ENCODE measurements around the gene SLC25A22.

The SLC25A22 gene

DNA sequence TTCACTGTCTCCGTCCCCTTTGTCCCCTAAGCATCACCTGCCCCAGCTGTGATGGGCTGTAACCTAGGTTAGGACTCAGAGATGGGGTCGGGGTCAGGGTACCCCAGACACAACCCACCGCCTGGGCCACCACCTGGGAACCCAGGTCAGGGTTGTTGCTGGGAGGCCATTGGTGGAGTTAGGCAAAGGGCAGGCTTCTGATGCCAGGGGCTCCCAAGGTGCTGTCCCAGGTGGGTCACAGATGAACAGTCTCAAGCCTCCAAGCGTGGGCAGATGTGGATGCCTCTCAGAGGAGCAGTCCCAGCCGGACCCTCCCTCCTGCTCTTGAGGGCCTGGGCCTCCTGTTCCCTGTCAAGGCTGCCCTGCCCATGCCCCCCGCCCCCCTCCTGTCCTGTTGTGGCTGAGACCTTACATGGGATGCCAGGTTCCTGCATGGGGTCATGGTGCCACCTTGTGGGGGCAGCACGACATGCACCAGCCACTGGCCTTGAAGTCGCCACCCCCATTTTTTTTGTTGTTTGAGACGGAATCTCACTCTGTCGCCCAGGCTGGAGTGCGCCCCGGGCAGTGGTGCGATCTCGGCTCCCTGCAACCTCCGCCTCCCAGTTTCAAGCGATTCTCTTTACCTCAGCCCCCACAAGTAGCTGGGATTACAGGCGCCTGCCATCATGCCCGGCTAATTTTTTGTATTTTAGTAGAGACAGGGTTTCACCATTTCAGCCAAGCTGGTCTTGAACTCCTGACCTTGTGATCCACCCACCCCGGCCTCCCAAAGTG, 32.9 kb downstream of the SLC25A22 start:
- H3K9me3 ChIP-seq (ENCODE audit: control insufficient read depth in 5 of 5, low read length in 5 of 5) = no peaks in the 10 kb centered on the region
- peaks cover 0 to 73% (median 56%) of the 10 kb centered on the region in 5 donors for H3K36me3 ChIP-seq (ENCODE audit: control insufficient read depth in 5 of 5, insufficient read depth in 5 of 5, low read length in 5 of 5)
- no peaks in the 10 kb centered on the region for H3K27me3 ChIP-seq (ENCODE audit: control insufficient read depth in 5 of 5, insufficient read depth in 4 of 5, low read length in 5 of 5)
- H3K4me3 ChIP-seq (ENCODE audit: low read depth in 1 of 5, low read length in 5 of 5) = no peak overlapping the region
- H3K4me1 ChIP-seq (ENCODE audit: control insufficient read depth in 5 of 5, insufficient read depth in 5 of 5, low read length in 5 of 5) = peaks cover 0 to 30% (median 7%) of the 10 kb centered on the region in 5 donors
- H3K9ac ChIP-seq (ENCODE audit: low read length in 5 of 5) = no peak overlapping the region
- H3K27ac ChIP-seq (ENCODE audit: low read depth, low read length) = peak overlapping the region; percentile 60

DNA sequence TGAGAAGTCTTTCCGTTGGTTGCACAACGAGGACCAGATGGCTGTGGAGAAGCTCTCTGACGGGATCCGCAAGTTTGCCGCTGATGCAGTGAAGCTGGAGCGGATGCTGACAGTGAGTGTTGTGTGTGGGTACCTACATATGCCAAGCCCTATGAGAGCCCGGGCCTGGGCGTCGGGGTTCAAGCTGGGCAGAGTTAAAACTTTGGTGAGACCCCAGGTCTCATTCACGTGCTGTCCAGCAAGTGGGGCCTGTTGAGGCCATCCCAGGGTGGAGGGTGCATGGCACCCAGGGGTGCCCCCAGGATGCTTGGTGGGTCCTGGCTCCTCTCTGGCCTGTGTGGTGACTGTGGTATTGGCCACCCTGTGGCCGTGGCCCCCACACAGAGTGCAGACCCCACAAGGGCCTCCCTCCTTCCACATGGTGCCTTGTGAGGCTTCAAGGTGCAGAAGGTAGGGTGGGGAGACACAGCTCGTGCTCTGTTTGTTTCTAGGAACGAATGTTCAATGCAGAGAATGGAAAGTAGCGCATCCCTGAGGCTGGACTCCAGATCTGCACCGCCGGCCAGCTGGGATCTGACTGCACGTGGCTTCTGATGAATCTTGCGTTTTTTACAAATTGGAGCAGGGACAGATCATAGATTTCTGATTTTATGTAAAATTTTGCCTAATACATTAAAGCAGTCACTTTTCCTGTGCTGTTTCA, 33.6 kb downstream of the SLC25A22 start:
- Histone ChIP-seq H3K27ac (ENCODE audit: low read depth, low read length) (peak overlapping the region; percentile 60), H3K27me3 (ENCODE audit: control insufficient read depth in 5 of 5, insufficient read depth in 4 of 5, low read length in 5 of 5) (no peaks in the 10 kb centered on the region), H3K4me1 (ENCODE audit: control insufficient read depth in 5 of 5, insufficient read depth in 5 of 5, low read length in 5 of 5) (peaks cover 0 to 35% (median 7%) of the 10 kb centered on the region in 5 donors), H3K4me3 (ENCODE audit: low read depth in 1 of 5, low read length in 5 of 5) (no peak overlapping the region), H3K9ac (ENCODE audit: low read length in 5 of 5) (no peak overlapping the region), H3K36me3 (ENCODE audit: control insufficient read depth in 5 of 5, insufficient read depth in 5 of 5, low read length in 5 of 5) (peaks cover 0 to 75% (median 58%) of the 10 kb centered on the region in 5 donors), H3K9me3 (ENCODE audit: control insufficient read depth in 5 of 5, low read length in 5 of 5) (no peaks in the 10 kb centered on the region)

DNA sequence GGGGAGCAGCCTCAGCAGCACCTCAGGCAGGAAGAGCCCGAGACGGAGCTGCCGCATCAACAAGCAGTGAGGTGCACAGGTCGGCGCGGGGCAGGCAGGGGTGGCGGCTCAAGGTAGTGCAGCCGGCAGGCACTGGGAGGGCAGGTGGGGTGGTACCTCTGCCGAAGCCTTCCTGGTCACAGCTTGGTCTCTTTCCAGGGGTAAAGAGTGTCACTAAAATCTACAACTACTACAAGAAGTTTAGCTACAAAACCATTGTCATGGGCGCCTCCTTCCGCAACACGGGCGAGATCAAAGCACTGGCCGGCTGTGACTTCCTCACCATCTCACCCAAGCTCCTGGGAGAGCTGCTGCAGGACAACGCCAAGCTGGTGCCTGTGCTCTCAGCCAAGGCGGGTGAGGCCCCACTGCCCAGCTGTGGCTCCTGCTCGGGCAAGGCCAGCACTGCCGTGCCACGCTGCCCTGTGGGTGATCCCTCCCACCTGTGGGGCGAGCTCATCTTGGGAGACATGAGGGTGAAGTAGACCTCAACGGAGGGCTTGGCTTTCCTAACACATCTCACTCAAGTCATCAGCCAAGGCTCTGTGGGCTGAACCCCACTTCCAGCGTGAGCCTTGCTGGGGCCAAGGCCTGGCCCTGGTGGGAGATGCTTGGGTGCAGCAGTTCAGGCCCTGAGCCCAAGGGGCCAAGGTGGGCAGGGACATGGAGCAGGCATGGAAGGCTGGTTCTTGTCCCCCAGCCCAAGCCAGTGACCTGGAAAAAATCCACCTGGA, 34.3 kb downstream of the SLC25A22 start:
- Histone ChIP-seq H3K4me1 (ENCODE audit: control insufficient read depth in 5 of 5, insufficient read depth in 5 of 5, low read length in 5 of 5) (peaks cover 0 to 35% (median 7%) of the 10 kb centered on the region in 5 donors), H3K9ac (ENCODE audit: low read length in 5 of 5) (no peak overlapping the region), H3K36me3 (ENCODE audit: control insufficient read depth in 5 of 5, insufficient read depth in 5 of 5, low read length in 5 of 5) (peaks cover 0 to 83% (median 65%) of the 10 kb centered on the region in 5 donors), H3K4me3 (ENCODE audit: low read depth in 1 of 5, low read length in 5 of 5) (no peak overlapping the region), H3K9me3 (ENCODE audit: control insufficient read depth in 5 of 5, low read length in 5 of 5) (no peaks in the 10 kb centered on the region), H3K27ac (ENCODE audit: low read depth, low read length) (peak overlapping the region; percentile 60), H3K27me3 (ENCODE audit: control insufficient read depth in 5 of 5, insufficient read depth in 4 of 5, low read length in 5 of 5) (no peaks in the 10 kb centered on the region)

DNA sequence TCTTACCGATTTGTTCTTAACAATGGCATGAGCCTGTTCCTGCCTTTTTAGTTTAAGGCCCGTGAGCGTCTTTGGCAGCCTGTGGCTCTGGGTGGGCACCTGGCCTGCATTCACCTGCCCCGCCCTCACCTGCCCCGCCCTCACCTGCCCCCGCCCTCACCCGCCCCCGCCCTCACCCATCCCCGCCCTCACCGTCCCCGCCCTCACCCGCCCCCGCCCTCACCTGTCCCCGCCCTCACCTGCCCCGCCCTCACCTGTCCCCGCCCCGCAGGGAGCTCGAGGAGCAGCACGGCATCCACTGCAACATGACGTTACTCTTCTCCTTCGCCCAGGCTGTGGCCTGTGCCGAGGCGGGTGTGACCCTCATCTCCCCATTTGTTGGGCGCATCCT, 35.0 kb downstream of the SLC25A22 start:
- no peaks in the 10 kb centered on the region for H3K9me3 ChIP-seq (ENCODE audit: control insufficient read depth in 5 of 5, low read length in 5 of 5)
- peaks cover 0 to 35% (median 7%) of the 10 kb centered on the region in 5 donors for H3K4me1 ChIP-seq (ENCODE audit: control insufficient read depth in 5 of 5, insufficient read depth in 5 of 5, low read length in 5 of 5)
- H3K27ac ChIP-seq (ENCODE audit: low read depth, low read length) = peak overlapping the region; percentile 66
- no peak overlapping the region for H3K9ac ChIP-seq (ENCODE audit: low read length in 5 of 5)
- no peaks in the 10 kb centered on the region for H3K27me3 ChIP-seq (ENCODE audit: control insufficient read depth in 5 of 5, insufficient read depth in 4 of 5, low read length in 5 of 5)
- H3K36me3 ChIP-seq (ENCODE audit: control insufficient read depth in 5 of 5, insufficient read depth in 5 of 5, low read length in 5 of 5) = peaks cover 0 to 84% (median 65%) of the 10 kb centered on the region in 5 donors
- H3K4me3 ChIP-seq (ENCODE audit: low read depth in 1 of 5, low read length in 5 of 5) = no peak overlapping the region

DNA sequence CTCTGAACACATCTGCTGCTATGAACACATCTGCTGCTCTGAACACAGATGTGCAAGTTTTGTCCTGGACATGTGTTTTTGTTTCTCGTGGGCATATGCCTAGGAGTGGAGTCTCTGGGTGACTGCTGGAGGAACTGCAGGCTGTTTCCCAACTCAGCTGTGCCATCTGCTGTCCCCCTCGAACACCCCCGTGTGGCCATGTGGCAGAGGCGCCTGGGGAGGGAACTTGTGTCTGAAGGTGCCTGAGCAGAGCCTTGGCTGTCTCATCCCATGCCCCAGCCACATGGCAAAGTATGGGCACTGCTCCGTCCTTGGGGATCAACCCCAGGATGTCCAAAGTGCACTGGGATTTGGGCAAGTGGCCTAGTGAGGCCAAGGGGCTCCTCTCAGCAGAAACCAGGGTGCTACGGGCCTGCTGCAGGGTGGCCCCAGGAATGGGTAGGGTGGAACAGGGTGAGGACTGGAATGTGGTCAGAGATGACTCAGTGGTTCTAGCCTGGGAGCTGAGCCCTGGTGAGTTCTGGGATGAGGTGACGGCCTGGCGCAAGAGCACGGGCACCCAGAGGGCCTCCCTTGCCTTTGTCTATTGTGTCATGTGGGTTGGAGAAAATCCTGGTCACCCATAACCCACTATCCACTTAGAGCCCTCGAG, 35.5 kb downstream of the SLC25A22 start:
- peaks cover 0 to 86% (median 68%) of the 10 kb centered on the region in 5 donors for H3K36me3 ChIP-seq (ENCODE audit: control insufficient read depth in 5 of 5, insufficient read depth in 5 of 5, low read length in 5 of 5)
- peak overlapping the region in 1 of 5 donors; percentile 39 for H3K9ac ChIP-seq (ENCODE audit: low read length in 5 of 5)
- peak overlapping the region; percentile 66 for H3K27ac ChIP-seq (ENCODE audit: low read depth, low read length)
- H3K4me3 ChIP-seq (ENCODE audit: low read depth in 1 of 5, low read length in 5 of 5) = no peak overlapping the region
- no peaks in the 10 kb centered on the region for H3K9me3 ChIP-seq (ENCODE audit: control insufficient read depth in 5 of 5, low read length in 5 of 5)
- peaks cover 0 to 35% (median 7%) of the 10 kb centered on the region in 5 donors for H3K4me1 ChIP-seq (ENCODE audit: control insufficient read depth in 5 of 5, insufficient read depth in 5 of 5, low read length in 5 of 5)
- no peaks in the 10 kb centered on the region for H3K27me3 ChIP-seq (ENCODE audit: control insufficient read depth in 5 of 5, insufficient read depth in 4 of 5, low read length in 5 of 5)

DNA sequence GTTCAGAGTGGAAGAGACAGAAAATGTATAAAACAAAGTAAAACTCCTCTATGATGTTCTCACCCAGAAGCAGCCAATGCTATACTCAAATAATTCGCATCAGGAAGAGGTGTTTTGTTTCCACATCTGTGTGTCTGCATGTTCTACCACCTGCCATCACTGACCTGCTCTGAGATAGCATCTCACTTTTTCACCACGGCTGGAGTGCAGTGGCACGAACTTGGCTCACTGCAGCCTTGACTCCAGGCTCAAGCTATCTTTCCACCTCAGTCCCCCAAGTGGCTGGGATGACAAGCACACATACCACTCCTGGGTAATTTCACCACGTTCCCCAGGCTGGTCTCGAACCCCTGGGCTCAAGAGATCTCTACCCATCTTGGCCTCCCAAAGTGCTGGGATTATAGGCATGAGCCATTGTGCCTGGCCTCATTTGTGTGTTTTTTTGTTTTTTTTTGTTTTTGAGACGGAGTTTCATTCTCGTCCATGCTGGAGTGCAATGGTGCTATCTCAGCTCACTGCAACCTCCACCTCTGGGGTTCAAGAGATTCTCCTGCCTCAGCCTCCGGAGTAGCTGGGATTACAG, 36.5 kb downstream of the SLC25A22 start:
- Histone ChIP-seq H3K4me3 (ENCODE audit: low read depth in 1 of 5, low read length in 5 of 5) (no peak overlapping the region), H3K9ac (ENCODE audit: low read length in 5 of 5) (no peak overlapping the region), H3K9me3 (ENCODE audit: control insufficient read depth in 5 of 5, low read length in 5 of 5) (no peaks in the 10 kb centered on the region), H3K36me3 (ENCODE audit: control insufficient read depth in 5 of 5, insufficient read depth in 5 of 5, low read length in 5 of 5) (peaks cover 0 to 86% (median 69%) of the 10 kb centered on the region in 5 donors), H3K27me3 (ENCODE audit: control insufficient read depth in 5 of 5, insufficient read depth in 4 of 5, low read length in 5 of 5) (no peaks in the 10 kb centered on the region), H3K27ac (ENCODE audit: low read depth, low read length) (peak overlapping the region; percentile 66), H3K4me1 (ENCODE audit: control insufficient read depth in 5 of 5, insufficient read depth in 5 of 5, low read length in 5 of 5) (peaks cover 0 to 30% (median 7%) of the 10 kb centered on the region in 5 donors)

DNA sequence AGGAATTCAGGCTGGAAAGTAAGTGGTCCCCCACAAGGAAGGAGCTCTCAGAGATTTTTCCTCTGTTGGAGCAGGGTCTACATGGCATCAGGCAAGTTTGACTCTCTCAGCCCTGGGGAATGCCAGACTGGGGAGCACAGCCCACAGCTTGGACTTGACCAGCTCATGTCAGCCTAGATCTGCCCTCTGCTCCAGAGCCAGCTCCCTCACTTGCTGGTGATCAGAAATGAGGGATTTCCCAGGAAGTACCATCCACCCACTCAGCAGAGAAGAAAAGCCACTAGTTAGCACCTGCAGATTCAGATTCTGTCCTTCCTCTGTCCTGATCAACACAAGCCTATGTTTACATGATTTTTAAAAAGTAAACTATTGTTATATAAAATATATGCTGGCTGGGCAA, 37.8 kb downstream of the SLC25A22 start:
- no peaks in the 10 kb centered on the region for H3K9me3 ChIP-seq (ENCODE audit: control insufficient read depth in 5 of 5, low read length in 5 of 5)
- no peak overlapping the region for H3K4me3 ChIP-seq (ENCODE audit: low read depth in 1 of 5, low read length in 5 of 5)
- peaks cover 0 to 88% (median 70%) of the 10 kb centered on the region in 5 donors for H3K36me3 ChIP-seq (ENCODE audit: control insufficient read depth in 5 of 5, insufficient read depth in 5 of 5, low read length in 5 of 5)
- no peak overlapping the region for H3K27ac ChIP-seq (ENCODE audit: low read depth, low read length)
- H3K9ac ChIP-seq (ENCODE audit: low read length in 5 of 5) = peak overlapping the region in 2 of 5 donors; percentile 2 to 20
- peaks cover 0 to 24% (median 7%) of the 10 kb centered on the region in 5 donors for H3K4me1 ChIP-seq (ENCODE audit: control insufficient read depth in 5 of 5, insufficient read depth in 5 of 5, low read length in 5 of 5)
- H3K27me3 ChIP-seq (ENCODE audit: control insufficient read depth in 5 of 5, insufficient read depth in 4 of 5, low read length in 5 of 5) = no peaks in the 10 kb centered on the region

DNA sequence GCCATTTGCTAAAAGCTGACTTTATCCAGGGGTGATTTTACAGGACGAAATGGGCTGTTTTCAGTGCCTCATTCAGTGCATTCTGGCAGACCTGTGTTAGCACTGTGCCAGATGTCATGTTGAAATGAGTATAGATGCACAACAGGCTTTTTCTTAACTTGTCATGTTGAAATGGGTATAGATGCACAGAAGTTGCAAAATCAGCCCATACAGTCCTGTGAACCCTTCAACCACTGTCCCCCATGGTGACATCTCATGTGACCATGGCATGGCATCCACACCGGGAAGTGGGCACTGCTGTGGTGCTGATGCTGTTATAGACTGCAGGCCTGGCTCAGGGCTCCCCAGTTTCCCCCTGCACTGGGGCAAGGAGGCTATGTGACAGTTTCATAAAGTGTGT, 48.4 kb downstream of the SLC25A22 start:
- Histone ChIP-seq H3K9me3 (ENCODE audit: control insufficient read depth in 5 of 5, low read length in 5 of 5) (no peaks in the 10 kb centered on the region), H3K4me3 (ENCODE audit: low read depth in 1 of 5, low read length in 5 of 5) (no peak overlapping the region), H3K27ac (ENCODE audit: low read depth, low read length) (peak overlapping the region; percentile 81), H3K4me1 (ENCODE audit: control insufficient read depth in 5 of 5, insufficient read depth in 5 of 5, low read length in 5 of 5) (peaks cover 0 to 48% (median 31%) of the 10 kb centered on the region in 5 donors), H3K9ac (ENCODE audit: low read length in 5 of 5) (no peak overlapping the region), H3K27me3 (ENCODE audit: control insufficient read depth in 5 of 5, insufficient read depth in 4 of 5, low read length in 5 of 5) (no peaks in the 10 kb centered on the region), H3K36me3 (ENCODE audit: control insufficient read depth in 5 of 5, insufficient read depth in 5 of 5, low read length in 5 of 5) (peaks cover 0 to 6% (median 2%) of the 10 kb centered on the region in 5 donors)

DNA sequence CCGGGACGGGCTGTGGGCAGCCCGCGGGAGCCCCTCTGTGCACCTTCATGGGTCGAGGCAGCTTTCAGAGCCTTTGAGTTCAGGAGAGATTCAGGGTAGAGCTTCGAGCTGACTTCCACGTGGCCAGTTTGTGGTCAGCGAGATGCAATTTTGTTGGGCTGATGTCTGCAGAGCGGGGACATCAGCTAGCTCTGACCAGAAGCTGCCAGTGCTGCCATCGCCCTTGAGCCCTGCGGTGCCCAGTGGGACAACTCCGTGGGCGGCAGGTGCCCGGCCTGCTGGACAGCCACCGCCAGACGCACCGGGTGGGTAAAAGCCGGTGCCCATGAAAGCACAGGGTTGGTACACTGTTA, 50.1 kb downstream of the SLC25A22 start:
- peak overlapping the region in 4 of 5 donors; percentile 82 to 90 (median 86) for H3K9ac ChIP-seq (ENCODE audit: low read length in 5 of 5)
- H3K27ac ChIP-seq (ENCODE audit: low read depth, low read length) = peak overlapping the region; percentile 81
- H3K9me3 ChIP-seq (ENCODE audit: control insufficient read depth in 5 of 5, low read length in 5 of 5) = no peaks in the 10 kb centered on the region
- H3K27me3 ChIP-seq (ENCODE audit: control insufficient read depth in 5 of 5, insufficient read depth in 4 of 5, low read length in 5 of 5) = no peaks in the 10 kb centered on the region
- H3K4me3 ChIP-seq (ENCODE audit: low read depth in 1 of 5, low read length in 5 of 5) = peak overlapping the region; percentile 67 to 83 (median 74)
- peaks cover 0 to 48% (median 31%) of the 10 kb centered on the region in 5 donors for H3K4me1 ChIP-seq (ENCODE audit: control insufficient read depth in 5 of 5, insufficient read depth in 5 of 5, low read length in 5 of 5)
- H3K36me3 ChIP-seq (ENCODE audit: control insufficient read depth in 5 of 5, insufficient read depth in 5 of 5, low read length in 5 of 5) = peaks cover 0 to 6% (median 2%) of the 10 kb centered on the region in 5 donors

All from subcutaneous abdominal adipose tissue (tissue), 5 donors.